Left colon (tissue), 2 donors: ENCODE results near the gene MITF. TPM values are rescaled to one million over a fixed set of nuclear protein-coding genes. Genes with fewer than 3 reads are reported as not detected.

ENCODE experiments used
- ATAC-seq: fragments of 200-7000 bp; cut with Tn5 transposase; one replicate; pipeline ENCODE4 v1.9.1; 2020; ENCODE audit warnings: mild to moderate bottlenecking, moderate library complexity
- DNase-seq, 2 donors: peaks; one replicate each; pipeline ENCODE4 v3.0.0-alpha.2; 2020
- intact Hi-C, 2 donors: fragments of 100-400 bp; cut with DNase I in 1 of 2; cut with micrococcal nuclease in 1 of 2; formaldehyde crosslinking; loops; one replicate each; pipeline versions ENCODE4 v1.11.2 to v1.14.0; 2022; cut with DNase I, micrococcal nuclease
- total RNA-seq, 2 donors: library from RNA; stranded (reverse); fragmentation: NEBNext Ultra II Directional; extraction: Animal tissue kit (Norgen Biotek cat#: 25700); gene quantifications; one replicate each; pipeline ENCODE4 v1.2.1, GENCODE V29; 2021
- donor health status: DM: no; HTN: no; CAD: no.
- donor health status: DM: yes; HTN: yes; CAD: no.

MITF gene
- total RNA-seq, 2 donors from 2014 or later = 3.6 to 9.3 TPM

GRCh38 chr3:69922521-69923000, 183.3 kb downstream of the MITF start:
- ATAC-seq (no peak), DNase-seq (no peak)
- intact Hi-C loops = no loop called here

GRCh38 chr3:69925506-69925905, 186.2 kb downstream of the MITF start:
- intact Hi-C loops = no loop called here
- ATAC-seq (no peak), DNase-seq (no peak)

GRCh38 chr3:69926385-69926784, 187.1 kb downstream of the MITF start:
- no peak for ATAC-seq
- intact Hi-C loops = no loop called here
- DNase-seq = no peak

GRCh38 chr3:69927571-69927970, 188.3 kb downstream of the MITF start:
- intact Hi-C loops = no loop called here
- DNase-seq (no peak), ATAC-seq (no peak)

- ATAC-seq (no peak), DNase-seq (no peak)
- intact Hi-C loops = no loop called here
Measured at GRCh38 chr3:69929019-69929418, 189.8 kb downstream of the MITF start.

- DNase-seq = no peak
- intact Hi-C loops = no loop called here
- ATAC-seq = no peak
Measured at GRCh38 chr3:69930564-69930963, 191.3 kb downstream of the MITF start.

- no peak for ATAC-seq
- intact Hi-C loops = no loop called here
Measured at GRCh38 chr3:69932087-69932486, 192.8 kb downstream of the MITF start.

GRCh38 chr3:69932501-69932900, 193.2 kb downstream of the MITF start:
- intact Hi-C loops = no loop called here
- ATAC-seq (no peak), DNase-seq (no peak)

More at GRCh38 chr3:69932087-69932486, 192.8 kb downstream of the MITF start:
- no peak for DNase-seq

GRCh38 chr3:69934398-69934797, 195.1 kb downstream of the MITF start:
- DNase-seq = no peak
- intact Hi-C loops = no loop called here
- ATAC-seq = no peak

GRCh38 chr3:69936266-69936665, 197.0 kb downstream of the MITF start:
- ATAC-seq (no peak), DNase-seq (no peak)
- intact Hi-C loops = no loop called here

GRCh38 chr3:69938061-69938460, 198.8 kb downstream of the MITF start:
- ATAC-seq = no peak
- intact Hi-C loops = no loop called here
- no peak for DNase-seq

- DNase-seq (no peak), ATAC-seq (no peak)
- intact Hi-C loops = no loop called here
Measured at GRCh38 chr3:69938931-69939330, 199.7 kb downstream of the MITF start.

- intact Hi-C loops = loop anchor here in 1 of 2 donors (5.0 to 10.0 kb wide), 2 partner anchors 154 to 246 kb away; no protein-coding TSS in a partner anchor
- DNase-seq = no peak
Measured at GRCh38 chr3:69941037-69941436, 201.8 kb downstream of the MITF start.

GRCh38 chr3:69941439-69942176, 202.3 kb downstream of the MITF start:
- intact Hi-C loops = loop anchor here in 1 of 2 donors (5.0 to 10.0 kb wide), 2 partner anchors 154 to 247 kb away; no protein-coding TSS in a partner anchor
- ATAC-seq (no peak), DNase-seq (no peak)

More at GRCh38 chr3:69941037-69941436, 201.8 kb downstream of the MITF start:
- no peak for ATAC-seq

GRCh38 chr3:69944931-69945493, 205.7 kb downstream of the MITF start:
- ATAC-seq = no peak
- intact Hi-C loops = loop anchor here in 1 of 2 donors (5.0 to 10.0 kb wide), 2 partner anchors 158 to 250 kb away; no protein-coding TSS in a partner anchor
- DNase-seq = no peak

- DNase-seq (no peak), ATAC-seq (peak; percentile 73)
- intact Hi-C loops = loop anchor here in 1 of 2 donors (10.0 kb wide), 1 partner anchor 254 kb away; no protein-coding TSS in a partner anchor
Measured at GRCh38 chr3:69948246-69948862, 209.1 kb downstream of the MITF start.

GRCh38 chr3:69951616-69952015, 212.4 kb downstream of the MITF start:
- ATAC-seq (no peak), DNase-seq (no peak)
- intact Hi-C loops = no loop called here

GRCh38 chr3:69959581-69959980, 220.3 kb downstream of the MITF start:
- DNase-seq = no peak
- ATAC-seq = no peak
- intact Hi-C loops = no loop called here

GRCh38 chr3:69961706-69962439, 222.6 kb downstream of the MITF start:
- ATAC-seq (no peak), DNase-seq (no peak)
- intact Hi-C loops = no loop called here
